Left renal pelvis (tissue), 4 donors: Measurements from ENCODE around the gene CASKIN2. TPM values are rescaled to one million over a fixed set of nuclear protein-coding genes. Genes with fewer than 3 reads are reported as not detected.
"Not testable (repeated sequence)": the region's sequence is repeated elsewhere in the genome, so short reads cannot be mapped to it uniquely, and the experiment has no call there.

Source experiments
- DNase-seq, 4 donors: peaks; one replicate each; pipeline ENCODE4 v3.0.0-alpha.2; 2013; ENCODE audit warnings: low read depth in 4 of 4, low spot score in 3 of 4
- polyA plus RNA-seq, 4 donors: library from polyadenylated mRNA; unstranded; fragments of 120-200 nt; gene quantifications; one replicate each; pipeline ENCODE4 v1.2.1, GENCODE V29; 2013; ENCODE audit not compliant: insufficient read length in 4 of 4

Gene CASKIN2
- polyA plus RNA-seq, 4 donors: 22.5 to 34.6 (median 30.5) TPM

DNA sequence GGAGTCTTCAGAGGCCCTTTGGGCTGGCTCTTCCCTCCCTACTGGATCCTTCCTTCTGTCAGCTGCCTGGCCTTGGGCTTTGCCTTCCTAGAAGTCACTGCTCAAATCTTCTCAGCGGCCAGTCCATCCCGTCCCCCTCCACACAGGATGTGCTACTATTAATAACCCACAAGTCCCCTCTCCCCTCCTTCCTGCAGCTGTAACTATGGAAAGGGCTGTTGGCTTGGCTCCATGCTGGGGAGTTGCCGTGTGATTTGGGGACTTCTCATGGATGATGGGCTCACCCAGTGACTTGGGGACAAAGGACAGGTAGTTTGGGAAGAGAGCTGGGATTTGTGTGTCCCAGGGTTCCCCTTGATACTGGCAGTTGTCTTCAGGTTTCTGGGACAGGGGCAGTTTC lies 39.5 kb downstream of the CASKIN2 start:
- no peak for DNase-seq

DNA sequence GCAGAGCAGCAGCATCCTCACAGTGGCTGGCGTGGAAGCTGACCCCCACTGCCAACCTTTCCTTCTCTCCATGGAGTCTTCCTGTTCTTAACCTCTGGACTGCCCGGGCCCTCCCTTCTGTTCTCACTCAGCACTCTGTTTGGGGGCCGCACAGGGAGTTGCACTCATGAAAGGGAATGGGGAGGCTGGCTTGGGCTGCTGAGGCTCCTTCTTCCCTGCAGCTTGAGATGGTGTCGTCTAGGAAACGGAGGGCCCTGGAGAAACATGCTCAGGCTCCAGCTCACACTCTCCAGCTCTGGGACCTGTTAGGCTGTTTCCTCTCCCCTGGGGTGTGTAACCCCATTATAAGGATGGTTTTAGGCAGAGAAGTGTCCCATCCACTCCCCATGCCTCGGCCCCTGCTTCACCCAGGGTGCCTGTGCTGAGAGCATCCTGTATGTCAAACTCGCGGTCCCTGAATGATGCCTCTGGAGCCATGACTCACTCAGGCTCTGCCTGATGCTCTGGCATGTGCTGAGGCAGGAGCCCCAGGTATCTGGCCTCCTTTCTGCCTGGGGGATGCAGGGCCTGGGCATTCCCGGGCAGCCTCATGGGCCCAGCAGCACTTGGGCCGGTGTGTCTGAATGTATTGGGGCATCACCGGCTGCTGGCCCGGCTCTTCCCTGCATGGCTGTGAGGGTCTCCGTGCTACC lies 40.0 kb downstream of the CASKIN2 start:
- DNase-seq: no peak

DNA sequence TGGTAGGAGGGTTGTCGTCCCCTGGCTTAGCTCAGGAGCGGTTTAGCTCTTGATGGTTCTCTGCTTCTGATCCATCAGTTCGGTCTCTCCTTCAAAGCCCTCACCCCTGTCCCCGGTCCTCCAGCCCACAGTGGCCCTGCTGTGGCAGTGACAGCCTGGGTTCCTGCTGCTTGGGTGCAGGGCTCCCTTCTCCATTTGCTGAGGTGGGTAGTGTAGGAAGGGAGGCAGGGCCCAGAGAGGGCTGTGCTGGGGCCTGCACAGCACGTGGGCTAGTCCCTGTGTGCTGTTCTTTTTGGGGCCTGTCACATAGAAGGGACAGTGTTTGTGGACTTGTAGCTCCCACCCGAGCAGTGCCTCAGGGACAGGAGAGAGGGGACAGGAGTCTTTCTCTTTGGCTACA lies 40.6 kb downstream of the CASKIN2 start:
- DNase-seq: no peak

DNA sequence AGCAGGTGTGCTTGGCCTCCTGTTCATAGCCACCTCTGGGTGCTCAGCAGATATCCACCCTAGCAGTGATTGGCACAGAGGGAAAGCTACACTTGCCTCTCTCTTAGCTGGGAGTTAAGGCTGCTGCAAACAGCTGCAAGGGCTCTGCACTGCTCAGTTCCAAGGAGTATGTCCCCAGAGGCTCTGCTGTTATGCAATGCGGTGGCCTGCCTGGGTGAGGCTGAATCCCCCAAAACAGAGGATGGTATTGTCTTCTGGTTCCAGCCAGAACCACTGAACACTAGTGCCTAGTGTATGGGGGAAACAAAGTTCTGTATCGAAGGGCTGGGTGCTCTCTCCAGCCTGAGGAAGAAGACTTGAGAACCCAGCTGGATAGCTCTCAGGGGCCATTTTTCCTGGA lies 42.1 kb downstream of the CASKIN2 start:
- no peak for DNase-seq

DNA sequence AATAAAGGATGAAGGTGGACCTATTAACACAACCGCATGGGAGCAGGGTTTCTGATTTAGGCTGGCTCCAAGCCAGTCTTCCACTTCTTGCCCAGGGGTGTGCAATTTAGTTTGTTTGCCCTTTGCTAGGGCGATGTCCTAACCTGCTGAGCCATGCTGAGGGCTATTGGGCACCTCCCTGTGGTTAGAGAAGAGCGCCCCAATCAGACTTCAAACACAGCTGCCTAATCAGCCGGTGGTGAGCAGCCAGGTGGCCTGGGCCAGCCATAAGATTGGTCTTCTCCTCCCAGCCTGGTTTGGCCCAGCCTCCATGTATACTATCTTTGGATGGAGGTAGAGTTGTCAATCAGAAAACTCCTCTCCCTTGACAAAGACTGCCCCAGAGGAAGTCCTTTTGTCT lies 43.2 kb downstream of the CASKIN2 start:
- no peak for DNase-seq

DNA sequence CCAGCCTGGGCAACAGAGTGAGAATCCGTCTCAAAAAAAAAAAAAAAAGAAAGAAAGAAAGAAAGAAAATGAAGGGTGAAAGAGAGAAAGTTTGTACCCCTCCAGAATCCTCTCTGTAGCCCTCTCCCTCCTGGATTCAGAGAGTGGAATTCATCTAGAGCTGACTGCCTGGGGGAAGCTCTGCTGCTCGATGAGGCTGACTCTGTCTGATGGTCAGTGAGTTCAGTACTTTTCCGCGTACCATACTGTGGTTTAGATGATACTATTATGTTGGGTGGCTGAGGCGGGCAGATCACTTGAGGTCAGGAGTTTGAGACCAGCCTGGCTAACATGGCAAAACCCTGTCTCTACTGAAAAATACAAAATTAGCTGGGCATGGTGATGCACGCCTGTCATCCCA lies 44.1 kb downstream of the CASKIN2 start:
- DNase-seq: no peak

DNA sequence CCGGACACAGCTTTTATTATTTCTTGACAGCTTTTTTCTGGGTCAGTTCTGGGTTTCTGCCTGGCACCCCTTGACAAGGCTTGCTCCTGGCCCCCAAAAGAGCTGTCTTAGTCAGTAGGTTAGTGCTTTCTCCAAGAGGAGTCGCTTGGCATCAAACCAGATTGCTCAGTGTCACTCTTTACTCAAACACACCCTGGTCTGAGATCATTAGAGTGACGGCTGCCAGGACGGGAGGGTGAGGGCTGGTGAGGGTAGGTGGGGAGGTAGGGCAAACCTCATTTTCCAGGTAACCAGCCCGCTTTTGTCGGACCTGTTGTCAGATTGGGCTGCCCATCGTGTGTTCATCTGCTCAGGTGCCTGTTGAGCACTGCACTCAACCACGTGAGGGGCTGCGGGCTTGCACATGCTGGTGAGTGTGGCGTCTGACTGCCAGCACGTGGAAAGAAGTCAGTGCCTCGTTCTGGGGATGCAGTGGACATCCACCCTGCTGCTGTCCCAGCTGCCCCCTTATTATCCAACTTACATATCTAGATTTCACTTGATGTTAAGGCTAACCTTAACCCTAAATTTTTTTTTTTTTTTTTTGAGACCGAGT lies 46.5 kb downstream of the CASKIN2 start:
- no peak for DNase-seq

DNA sequence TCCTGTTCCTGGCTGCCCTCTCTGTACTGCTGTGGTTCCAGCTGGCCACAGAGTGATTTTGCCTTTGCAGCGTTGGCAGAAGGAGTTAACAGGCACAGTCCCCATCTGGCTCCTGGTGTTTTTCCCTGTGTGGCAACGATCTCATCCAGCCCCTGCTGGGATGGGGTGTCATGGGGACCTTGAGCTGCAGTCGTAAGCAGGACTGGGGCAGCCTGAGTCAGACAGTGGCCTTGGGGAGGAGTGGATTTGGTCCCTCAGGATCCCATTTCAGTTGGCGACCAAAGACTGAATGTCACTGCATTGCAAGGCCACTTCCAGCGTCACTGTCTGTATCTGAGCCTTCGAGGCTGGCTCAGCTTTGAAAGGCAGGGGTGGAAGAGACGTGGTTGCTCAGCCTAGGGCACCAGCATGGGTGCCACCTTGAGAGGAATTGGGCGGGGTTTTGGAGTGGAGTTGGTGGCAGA lies 47.0 kb downstream of the CASKIN2 start:
- no peak for DNase-seq

DNA sequence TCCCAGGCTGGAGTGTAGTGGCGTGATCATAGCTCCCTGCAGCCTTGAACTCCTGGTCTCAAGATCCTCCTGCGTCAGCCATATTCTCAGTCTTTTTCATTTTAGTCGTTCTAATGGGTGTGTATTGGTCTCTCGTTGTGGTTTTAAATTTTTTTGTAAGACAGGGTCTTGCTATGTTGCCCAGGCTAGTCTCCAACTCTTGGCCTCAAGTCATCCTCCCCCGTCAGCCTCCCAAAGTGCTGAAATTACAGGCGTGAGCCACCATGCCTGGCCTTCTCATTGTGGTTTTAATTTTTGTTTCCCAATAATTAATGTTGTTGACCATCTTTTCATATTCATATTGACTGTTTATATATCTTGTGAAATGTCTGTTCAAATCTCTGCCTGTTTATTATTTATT lies 50.3 kb downstream of the CASKIN2 start:
- no peak for DNase-seq

DNA sequence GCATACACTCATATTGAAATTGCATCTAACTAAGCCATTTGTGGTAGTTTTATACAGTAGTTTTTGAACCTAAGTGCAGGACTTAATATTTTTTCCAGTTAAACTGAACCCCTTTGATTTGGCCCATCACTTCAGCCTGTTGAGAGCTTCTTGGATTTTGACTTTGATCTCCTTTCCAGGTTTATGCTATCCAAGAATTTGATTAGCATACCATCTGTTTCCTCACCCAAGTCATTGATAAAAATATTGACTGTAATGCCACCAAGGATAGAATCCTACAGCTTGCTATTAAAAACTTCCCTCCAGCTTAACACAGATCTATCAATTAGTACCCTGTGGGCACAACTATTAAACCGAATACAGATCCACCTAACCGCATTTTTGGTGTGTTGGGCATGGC lies 51.7 kb downstream of the CASKIN2 start:
- DNase-seq: no peak

DNA sequence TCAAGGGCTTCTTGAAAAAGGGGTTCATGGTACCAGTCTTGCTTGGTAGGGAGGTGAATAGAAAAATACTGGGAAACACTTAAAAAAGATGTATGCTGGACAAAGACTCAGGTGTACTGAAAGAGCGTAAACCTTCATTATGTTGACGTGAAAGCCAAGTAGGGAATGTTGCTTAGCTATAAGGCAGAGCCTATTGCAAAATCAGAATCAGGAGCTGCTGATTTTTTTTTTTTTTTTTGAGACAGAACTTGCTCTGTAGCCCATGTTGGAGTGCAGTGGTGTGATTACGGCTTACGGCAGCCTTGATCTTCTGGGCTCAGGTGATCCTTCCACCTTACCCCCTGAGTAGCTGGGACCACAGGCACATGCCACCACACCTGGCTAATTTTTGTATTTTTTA lies 55.0 kb downstream of the CASKIN2 start:
- no peak for DNase-seq

DNA sequence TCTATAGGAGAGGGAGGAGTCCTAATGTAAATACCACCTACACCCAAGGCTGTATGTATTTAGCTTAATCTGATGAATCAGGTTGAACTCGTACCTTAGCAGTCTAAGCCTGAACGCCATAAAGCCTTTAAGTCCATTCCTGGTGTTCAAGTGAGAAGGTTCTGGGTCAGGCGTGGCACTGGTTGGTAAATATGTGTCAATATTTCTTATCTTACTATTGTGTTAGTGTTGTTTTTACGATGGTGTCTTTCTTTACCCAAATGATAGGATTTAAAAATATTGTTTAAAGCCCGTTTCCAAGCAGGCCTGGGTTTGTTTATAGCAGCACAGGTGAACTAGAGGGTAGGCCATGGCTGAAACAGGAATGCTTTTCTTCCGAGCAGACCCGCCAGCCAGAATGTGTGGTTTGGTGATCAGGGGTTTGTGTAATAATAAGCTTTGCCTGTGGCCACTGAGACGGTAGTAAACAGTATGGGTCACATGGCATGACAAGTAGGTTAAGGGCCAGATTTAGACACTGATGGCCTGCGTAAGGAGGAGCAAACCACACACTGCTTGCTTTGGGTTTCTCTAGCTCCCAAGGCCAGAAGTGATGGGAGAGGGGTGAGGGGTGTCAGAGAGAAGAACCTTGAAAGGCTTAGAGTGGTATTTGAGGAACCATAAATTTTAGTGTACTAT lies 55.6 kb downstream of the CASKIN2 start:
- no peak for DNase-seq

DNA sequence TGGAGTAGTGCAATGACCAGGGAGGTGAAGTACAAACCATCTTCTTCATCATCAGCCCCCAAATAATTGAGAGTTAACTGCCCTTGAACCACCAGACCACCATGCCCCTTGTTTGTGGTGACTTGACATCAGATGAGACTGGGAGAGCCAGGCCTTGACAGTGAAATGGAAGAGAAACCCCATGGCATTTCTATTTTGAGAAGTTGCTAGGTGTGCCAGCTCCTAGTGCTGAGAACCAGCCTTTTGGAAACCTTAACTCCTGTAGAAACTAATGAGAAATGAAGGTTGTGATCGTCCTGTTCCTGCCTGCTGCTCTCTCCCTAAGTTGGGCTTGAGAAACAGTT lies 56.1 kb downstream of the CASKIN2 start:
- no peak for DNase-seq

DNA sequence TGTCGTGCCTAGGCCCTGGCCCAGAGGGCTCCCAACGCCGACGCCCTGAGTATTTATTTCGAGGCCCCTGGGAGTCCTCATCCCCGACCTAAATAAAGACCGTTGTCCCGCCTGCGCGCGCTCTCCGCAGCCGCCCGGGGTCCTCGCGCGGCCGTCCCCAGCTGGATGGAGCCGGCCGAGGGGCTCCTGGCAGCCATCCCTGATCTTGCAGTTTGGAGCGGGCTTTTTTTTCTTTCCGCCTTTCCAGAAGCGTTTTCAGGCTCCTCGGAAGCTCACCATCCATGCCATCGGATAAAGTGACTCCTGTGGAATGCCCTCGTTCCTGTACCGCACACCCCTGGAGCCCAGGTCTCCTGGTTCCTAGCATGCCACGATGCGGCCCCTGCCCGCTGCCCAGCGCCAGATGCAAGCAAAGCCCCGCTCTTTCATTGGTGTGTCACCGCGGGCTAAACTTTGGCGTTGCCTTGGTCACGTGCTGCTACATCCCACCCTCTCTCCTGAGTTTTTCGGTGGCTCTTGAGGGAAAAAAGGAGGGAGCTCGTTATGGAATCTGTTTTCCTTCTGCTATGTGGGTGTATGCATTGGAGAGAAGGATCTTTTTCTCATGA lies 58.2 kb downstream of the CASKIN2 start:
- DNase-seq: no peak

DNA sequence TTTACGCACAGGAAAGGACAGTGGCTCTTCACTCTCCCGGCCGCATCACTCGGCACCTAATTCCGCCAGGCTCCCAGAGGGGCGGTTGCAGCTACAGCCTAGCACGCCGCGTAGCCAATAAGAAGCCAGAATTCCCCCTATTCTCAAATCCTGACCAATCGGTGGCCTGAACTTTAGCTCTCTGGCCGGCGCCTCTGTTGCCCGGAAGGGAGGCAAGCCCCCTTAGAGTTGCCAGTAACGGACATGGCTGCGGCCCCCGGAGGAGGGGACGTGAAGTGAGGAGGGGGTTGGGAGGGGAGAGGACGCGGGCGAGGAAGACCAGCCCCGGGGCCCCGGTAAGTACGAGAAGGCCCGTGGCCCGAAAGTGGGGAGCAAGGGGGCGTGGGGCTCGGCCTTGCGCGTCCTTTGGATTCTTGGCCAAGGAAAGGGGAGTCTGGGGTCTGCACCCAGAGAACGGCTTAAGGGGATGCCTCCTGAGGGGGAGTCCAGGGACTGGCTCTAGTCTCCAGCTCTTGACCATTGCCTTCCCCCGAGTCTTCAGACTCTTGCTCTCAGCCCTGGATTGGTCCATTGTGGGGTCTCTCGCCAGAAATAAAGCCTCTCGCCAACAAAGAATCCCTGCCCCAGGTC lies 58.8 kb downstream of the CASKIN2 start, which contains the start of gene TMEM94:
TMEM94 (plus strand) TSS at position 219 of the 630 bp plus-strand sequence. CDS start 15,271 bp downstream, outside the sequence.
- peak; percentile 92 to 99 (median 98) for DNase-seq

DNA sequence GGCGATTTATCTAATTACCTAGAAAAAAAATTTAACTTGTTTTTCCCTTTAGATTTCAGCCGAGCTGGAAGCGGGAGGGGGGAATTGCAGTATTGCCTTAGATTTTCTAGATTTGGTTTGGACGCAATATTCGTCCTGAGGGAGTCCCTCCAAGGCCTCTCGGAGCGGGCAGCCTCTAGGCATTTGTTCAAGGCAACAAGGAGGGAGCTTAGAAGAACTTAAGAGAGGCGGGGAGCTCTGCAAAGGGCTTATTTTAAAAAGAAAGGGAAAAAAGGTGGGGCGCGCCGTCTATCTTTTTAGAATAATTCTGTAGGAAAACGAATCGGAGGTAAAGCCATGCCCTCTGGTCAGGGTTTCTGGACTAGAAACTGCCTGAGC lies 59.3 kb downstream of the CASKIN2 start:
- DNase-seq: no peak

DNA sequence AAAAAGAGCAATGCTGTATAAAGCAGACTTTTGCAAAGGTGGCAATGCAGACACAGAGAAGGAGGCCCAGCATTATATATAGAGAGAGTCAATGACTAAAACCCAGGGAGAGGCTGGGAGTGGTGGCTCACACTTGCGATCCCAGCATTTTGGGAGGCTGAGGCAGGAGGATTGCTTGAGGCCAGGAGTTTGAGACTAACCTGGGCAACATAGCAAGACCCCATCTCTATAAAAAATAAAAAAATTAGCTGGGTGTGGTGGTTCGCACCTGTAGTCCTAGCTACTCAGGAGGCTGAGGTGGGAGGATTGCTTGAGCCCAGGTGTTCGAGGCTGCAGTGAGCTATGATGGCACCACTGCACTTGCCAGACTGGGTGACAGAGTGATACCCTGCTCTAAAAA lies 60.7 kb downstream of the CASKIN2 start:
- DNase-seq: not testable (repeated sequence)

DNA sequence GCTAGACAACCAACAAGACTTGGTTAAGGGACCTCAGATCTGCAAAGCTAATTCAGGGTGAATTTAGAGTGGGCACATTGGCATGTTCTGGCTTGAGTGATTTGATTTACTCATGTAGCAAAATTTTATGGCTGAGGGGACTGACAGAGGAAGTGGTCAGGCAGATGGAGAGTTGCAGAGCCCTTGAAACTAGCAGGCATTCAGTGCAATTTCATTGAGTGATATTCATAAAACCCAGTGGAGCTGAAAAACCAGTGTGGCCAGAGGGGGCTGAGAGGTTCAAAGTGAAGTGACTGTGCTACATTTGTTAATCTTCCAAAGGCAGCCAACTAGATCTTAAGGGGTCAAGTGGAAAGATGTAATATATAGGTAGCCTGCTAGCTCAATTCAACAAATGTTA lies 61.1 kb downstream of the CASKIN2 start:
- DNase-seq: no peak

DNA sequence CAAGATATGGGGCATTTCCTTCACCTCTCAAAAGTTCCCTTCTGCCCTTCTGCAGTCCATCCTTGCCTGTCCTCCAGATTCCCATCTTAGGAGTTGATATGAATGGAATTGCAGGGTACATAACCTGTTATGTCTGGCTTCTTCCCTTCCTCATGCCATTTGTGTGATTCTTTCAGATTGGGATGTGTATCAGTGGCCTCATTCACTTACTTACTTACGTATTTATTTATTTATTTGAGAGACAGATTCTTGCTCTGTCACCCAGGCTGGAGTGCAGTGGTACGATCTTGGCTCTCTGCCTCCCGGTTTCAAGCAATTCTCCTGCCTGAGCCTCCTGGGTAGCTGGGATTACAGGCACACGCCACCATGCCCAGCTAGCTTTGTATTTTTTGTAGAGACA lies 65.1 kb downstream of the CASKIN2 start:
- no peak for DNase-seq
